IPS-18c (cell line): ENCODE results near the gene WWOX.

ENCODE experiments used
- H3K4me3 ChIP-seq: 2 replicates; pipeline ENCODE4 v1.7.0; 2013; ENCODE audit warnings: low read depth, mild to moderate bottlenecking, low read length, moderate library complexity; ENCODE audit not compliant: insufficient read depth
- H3K9me3 ChIP-seq: one replicate; pipeline ENCODE4 v1.6.1; 2013; ENCODE audit warnings: mild to moderate bottlenecking, low read length, moderate library complexity; ENCODE audit not compliant: control insufficient read depth, insufficient read depth

Gene WWOX

GRCh38 chr16:78530283-78530682, 430.8 kb downstream of the WWOX start:
- no peak overlapping the region for H3K4me3 ChIP-seq
- no peaks in the 10 kb centered on the region for H3K9me3 ChIP-seq

GRCh38 chr16:78535098-78535497, 435.6 kb downstream of the WWOX start:
- no peaks in the 10 kb centered on the region for H3K9me3 ChIP-seq
- H3K4me3 ChIP-seq, result no peak overlapping the region

- H3K4me3 ChIP-seq, result no peak overlapping the region
- no peaks in the 10 kb centered on the region for H3K9me3 ChIP-seq
Observed at GRCh38 chr16:78537511-78537910, 438.1 kb downstream of the WWOX start.

DNA sequence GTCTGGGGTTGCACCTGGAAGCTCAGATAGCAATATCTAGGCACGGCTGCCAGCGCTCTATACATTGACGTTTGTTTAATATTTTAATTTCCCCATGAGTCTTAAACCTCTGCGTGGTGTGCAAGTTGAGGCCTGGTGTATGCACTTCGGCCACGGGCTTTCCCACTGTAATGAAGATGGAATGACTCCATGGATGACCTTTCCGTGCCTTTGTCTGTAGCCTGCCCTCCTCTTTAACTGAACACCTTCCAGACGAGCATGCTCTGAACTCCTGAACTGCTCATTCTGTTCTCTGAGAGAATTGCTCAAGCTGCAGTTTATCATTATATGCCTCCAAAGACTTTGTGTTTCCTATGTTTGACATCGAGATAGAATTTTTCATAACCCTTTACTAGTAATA, 438.8 kb downstream of the WWOX start:
- H3K4me3 ChIP-seq, result no peak overlapping the region
- H3K9me3 ChIP-seq, result no peaks in the 10 kb centered on the region

GRCh38 chr16:78538919-78539318, 439.5 kb downstream of the WWOX start:
- Histone ChIP-seq H3K4me3 (no peak overlapping the region), H3K9me3 (no peaks in the 10 kb centered on the region)

DNA sequence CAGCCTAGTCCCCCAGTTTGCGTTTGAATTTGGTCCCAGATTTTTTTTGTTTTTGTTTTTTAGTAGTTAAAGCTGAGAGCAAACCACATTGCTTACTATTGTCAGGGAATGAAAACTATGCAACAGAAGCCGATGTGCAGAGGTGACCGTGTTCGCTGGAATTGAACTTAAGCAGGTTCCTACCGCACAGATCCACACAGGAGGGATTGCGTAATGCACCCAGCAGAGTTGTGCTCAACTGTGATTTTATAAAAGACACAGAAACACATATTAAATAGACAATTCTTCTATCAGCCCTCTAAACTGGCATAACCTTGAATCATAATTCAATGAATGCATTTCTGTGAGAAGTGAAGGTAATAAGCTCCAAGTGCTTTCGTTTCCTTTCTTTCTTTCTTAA, 443.0 kb downstream of the WWOX start:
- Histone ChIP-seq H3K4me3 (no peak overlapping the region), H3K9me3 (no peaks in the 10 kb centered on the region)

GRCh38 chr16:78543023-78543422, 443.6 kb downstream of the WWOX start:
- Histone ChIP-seq H3K4me3 (no peak overlapping the region), H3K9me3 (no peaks in the 10 kb centered on the region)

- Histone ChIP-seq H3K9me3 (no peaks in the 10 kb centered on the region), H3K4me3 (no peak overlapping the region)
Observed at GRCh38 chr16:78549366-78549765, 449.9 kb downstream of the WWOX start.

DNA sequence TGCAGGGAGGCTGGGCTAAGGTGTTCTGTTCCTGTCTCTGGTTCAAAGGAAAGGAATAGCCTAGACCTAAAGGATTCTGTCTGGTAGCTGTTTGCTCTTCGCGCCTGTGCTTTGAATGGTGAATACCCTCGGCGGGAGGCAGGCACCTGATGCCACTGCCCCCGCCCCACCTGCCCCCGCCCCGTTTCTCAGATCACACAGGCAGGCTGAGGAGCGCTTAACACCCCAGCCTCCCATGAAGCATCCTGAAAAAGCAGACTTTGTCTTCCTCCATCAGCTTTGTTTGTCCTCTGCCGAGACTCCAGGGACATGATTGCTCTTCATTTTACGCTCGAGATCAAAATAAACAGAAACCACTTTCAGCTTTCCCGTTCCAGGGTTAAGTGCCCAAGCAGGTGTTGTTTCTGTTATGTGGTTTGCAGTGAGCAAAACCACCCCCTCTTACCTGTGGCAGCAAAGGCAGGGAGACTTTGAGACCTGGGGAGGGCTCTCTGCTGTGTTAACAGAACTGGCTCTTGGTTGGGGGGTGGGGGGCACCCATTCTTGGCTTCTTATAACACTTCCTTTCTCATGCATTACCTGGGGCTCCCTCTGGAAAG, 452.1 kb downstream of the WWOX start:
- no peaks in the 10 kb centered on the region for H3K9me3 ChIP-seq
- no peak overlapping the region for H3K4me3 ChIP-seq

DNA sequence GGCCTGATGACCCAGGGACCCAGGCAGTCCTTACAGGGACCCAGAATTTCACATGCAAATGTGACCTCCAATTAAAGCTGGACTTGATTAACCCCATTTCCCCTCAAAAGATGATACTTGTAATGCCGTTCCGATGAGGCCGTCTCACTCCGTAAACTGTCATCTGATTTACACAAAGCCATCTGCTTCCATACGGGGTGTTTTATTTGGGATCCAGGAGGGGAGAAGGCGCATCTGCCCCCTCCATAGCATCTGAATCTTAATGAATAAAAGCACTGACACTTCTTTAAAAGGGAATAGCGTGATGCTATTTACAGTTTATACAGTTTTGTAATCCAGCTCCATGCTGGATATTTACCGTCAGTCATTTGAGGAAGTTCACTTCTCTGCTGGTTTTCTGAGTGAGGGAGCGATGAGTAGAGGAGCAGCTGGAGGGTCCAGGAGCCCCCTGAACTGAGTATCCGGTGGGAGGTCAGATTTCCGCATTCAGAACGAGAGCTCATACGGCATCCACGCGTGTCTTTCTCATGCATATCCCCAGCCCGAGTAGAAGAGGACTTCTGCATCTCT, 452.7 kb downstream of the WWOX start:
- Histone ChIP-seq H3K4me3 (no peak overlapping the region), H3K9me3 (no peaks in the 10 kb centered on the region)

DNA sequence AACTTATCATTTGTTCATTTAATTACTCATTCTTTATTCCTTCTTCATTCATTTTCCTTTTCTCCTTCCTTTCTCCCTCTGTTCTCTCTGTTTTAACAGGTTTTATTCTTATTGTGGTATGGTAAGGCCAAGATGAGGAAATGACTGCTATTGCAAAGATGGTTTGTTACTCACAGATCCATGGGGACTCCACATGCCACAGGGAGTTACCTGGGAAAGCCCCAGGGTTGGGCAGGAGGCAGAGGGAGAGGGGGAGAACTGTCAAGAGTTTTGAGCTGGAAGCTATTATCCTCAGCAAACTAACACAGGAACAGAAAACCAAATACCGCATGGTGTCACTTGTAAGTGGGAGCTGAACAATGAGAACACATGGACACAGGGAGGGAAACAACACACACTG, 453.3 kb downstream of the WWOX start:
- H3K9me3 ChIP-seq, result no peaks in the 10 kb centered on the region
- no peak overlapping the region for H3K4me3 ChIP-seq

DNA sequence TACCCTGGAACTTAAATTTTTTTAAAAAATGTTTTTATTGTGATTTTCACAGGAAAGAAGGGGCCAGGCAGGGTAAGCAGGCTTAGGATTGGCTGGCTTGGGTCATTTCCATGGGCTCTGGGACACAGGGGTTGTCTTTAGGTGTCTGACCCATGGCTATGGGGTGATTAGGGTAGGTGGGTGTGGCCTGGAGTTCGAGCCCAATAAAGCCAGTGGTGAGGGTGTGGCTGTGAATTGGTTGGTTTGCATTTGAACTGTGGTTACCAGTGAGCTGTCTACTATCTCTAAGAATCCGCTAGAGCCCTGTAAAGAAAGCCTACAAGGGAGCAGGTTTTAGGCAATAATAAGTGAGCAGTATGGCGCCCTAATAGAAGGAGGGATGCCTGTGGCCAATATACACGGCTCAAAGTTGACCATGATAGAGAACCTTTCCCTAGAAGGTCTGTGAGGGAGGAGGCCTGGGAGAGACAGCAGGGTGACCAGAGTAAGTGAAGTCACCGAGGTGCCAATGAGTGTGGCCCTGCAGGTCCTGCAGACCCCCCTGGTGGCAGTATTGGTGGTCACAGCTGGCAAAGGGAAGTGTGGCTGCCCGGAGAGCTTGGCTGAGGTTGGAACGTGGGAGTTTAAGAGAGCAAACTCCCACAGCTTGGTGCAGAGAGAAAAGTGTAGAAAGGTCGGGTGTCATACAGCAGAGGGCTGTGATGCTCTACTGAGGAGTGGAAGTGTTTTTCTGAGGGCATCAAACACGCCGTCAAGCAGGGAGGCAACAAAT, 454.0 kb downstream of the WWOX start:
- H3K9me3 ChIP-seq, result no peaks in the 10 kb centered on the region
- no peak overlapping the region for H3K4me3 ChIP-seq

GRCh38 chr16:78556421-78556820, 457.0 kb downstream of the WWOX start:
- Histone ChIP-seq H3K9me3 (no peaks in the 10 kb centered on the region), H3K4me3 (no peak overlapping the region)

GRCh38 chr16:78560997-78561396, 461.5 kb downstream of the WWOX start:
- H3K4me3 ChIP-seq, result no peak overlapping the region
- H3K9me3 ChIP-seq, result no peaks in the 10 kb centered on the region

DNA sequence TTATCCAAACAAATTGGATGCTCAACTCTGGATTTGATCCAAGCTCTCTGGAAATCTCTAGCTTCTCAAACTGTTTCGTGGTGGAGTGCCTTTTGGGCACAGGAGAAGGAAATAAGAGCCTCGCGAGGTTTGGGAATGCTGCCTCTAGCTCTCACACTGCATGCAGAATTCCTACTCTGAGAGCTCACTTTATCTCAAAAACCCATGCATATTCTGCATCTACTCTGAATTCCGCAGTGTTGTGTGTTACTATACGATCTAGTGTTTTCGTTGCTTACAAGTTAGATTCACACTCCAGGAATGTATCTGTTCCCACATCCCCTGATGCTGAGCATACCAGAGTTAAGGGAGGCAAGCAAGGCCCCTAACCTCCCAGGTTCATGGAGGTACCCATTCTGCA, 462.7 kb downstream of the WWOX start:
- Histone ChIP-seq H3K4me3 (no peak overlapping the region; the same call in 1 of the 2 replicates), H3K9me3 (no peaks in the 10 kb centered on the region)

DNA sequence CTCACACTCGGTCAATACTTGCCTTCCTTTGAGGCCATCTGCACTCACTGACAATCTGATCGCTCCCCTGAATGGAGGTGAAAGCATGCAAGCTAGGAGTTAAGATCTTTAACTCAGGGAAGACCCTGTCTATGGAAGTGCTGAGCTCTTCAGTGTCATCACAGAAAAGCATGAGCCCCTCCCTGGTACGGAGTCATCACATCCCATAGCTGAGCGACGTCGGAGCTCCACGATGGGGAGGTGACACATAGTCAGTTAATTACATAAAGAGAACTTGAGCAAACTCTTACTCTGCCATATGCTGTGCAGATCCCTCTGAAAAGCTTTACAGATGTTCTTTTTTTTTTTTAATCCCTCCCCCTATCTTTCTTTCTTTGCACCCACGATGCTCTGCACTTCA, 463.2 kb downstream of the WWOX start:
- Histone ChIP-seq H3K9me3 (no peaks in the 10 kb centered on the region), H3K4me3 (no peak overlapping the region; the same call in 1 of the 2 replicates)

- Histone ChIP-seq H3K4me3 (no peak overlapping the region), H3K9me3 (no peaks in the 10 kb centered on the region)
Observed at GRCh38 chr16:78563905-78564304, 464.5 kb downstream of the WWOX start.

DNA sequence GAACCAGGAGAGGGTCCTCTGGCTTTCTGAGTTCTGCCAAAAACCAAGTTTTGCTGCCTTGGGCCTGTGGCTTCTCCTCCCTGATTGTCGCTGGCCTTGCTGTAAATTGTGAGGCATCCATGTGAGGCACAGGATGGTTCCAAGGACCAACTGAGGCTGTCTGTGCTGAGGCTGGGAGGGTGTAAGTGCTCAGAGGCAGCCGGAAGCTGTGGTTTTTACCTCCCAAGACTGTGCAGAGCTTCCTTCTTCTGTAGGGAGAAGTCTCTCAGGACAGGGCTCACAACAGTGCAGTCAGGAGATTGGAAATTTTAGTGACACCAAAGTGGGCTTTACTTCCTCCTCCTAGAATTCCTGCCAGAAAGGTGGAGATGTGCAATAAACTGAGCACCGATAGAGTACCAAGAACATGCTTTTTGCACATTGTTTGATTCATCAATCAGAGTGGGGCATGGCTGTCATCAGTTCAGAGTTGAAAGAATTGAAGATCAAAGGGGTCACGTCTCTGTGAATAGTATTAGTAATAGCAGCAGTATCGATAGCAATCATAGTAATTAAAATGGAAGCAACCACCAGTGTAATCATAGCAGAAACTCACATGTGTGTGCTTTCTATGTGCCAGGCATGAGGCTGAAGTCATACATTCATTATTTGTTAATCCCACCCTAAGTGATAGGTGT, 467.1 kb downstream of the WWOX start:
- H3K4me3 ChIP-seq, result no peak overlapping the region
- no peaks in the 10 kb centered on the region for H3K9me3 ChIP-seq
